G401 (cell line): ENCODE data around the gene OR5B12. TPM values are rescaled to one million over a fixed set of nuclear protein-coding genes. Genes with fewer than 3 reads are reported as not detected.
"Not testable (repeated sequence)": the region's sequence is repeated elsewhere in the genome, so short reads cannot be mapped to it uniquely, and the experiment has no call there.

ENCODE experiments used
- DNase-seq: peaks from one replicate; pipeline ENCODE4 v3.0.0-alpha.2; 2015; ENCODE audit warnings: low spot score
- in situ Hi-C: cut with HindIII; loops from 2 replicates; pipeline ENCODE4 v1.10.0; 2016; ENCODE audit warnings: low sequenced_read_pairs, mixed read lengths
- total RNA-seq: library from RNA; depleted of rRNA; stranded (reverse); fragments of >200 nt; shearing (Covaris generic); gene quantifications from 2 replicates; pipeline ENCODE4 v1.2.3, GENCODE V29; 2014; rRNA removed

The OR5B12 gene
- not detected in 2 replicates for total RNA-seq

DNA sequence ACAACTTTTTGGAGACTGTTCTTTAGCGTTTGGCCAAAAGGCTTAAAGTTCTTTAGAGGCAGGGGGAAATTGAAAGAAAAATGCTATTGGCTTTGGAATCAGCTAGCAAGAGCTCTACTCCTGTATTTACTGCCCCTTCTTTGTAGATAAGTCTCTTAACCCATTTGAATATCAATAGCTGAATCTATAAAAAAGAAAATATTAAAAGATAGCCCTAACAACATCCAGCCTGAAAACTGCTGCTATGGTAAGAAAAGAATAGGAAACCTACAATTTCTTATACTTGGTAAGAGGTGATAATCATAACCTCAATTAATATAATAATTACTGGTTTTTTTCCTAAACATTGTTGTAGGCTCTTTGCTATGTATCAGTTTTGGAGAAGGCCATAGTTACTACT lies at the start of gene OR5B12:
Gene OR5B12 (minus strand): TSS at position 101 of the 400 bp plus-strand sequence. CDS start 2,085 bp downstream, outside the sequence.
- no peak for DNase-seq
- in situ Hi-C loops, result no loop called here

DNA sequence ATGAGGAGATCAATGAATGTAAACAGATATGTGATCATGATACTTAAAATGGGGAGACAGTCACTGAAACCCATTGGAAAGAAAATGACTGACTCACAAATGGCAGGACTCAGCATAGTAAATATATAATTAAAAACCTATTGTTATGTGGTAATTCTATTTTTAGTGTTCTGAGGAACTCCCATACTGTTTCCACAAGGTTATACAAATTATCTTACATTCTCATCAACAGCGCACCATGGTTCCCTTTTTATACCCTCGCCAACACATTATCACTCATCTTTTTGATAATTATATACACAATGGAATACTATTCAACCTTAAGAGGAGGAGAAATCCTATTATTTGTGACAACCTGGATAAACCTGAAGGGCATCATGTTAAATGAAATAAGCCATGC lies 48.8 kb upstream of the OR5B12 start:
- in situ Hi-C loops, result no loop called here
- DNase-seq, result no peak

DNA sequence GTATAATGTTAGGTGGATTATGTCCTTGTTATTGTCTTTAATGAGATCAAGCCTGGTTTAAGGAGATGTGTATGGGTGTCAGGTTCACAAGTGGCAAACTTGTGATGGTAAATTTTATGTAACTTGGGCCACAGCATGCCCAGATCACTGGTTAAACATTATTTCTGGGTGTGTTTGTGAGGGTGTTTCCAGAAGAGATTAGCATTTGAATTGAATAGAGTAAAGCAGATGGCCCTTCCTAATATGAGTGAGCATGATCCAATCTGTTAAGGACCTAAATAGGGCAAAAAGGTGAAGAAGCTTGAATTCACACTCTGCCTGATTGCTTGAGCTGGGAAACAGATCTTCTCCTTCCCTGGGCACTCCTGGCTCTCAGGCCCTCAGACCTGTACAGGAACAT lies 45.1 kb upstream of the OR5B12 start:
- DNase-seq, result no peak
- in situ Hi-C loops, result no loop called here

DNA sequence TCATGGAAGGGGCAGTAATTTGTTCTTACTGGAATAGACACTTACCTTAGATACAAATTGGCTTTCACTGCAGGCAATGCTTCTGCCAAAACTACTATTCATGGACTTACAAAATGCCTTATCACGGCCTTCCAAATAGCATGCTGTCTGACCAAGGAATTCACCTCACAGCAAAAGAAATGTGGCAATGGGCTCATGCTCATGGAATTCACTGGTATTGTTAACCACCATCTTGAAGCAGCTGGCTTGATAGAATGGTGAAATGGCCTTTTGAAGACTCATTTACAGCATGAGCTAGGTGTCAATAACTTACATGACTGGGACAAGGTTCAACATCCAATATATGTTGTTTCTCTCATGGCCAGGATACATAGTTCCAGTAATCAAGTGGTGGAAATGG lies 43.9 kb upstream of the OR5B12 start:
- DNase-seq, result no peak
- in situ Hi-C loops, result no loop called here

DNA sequence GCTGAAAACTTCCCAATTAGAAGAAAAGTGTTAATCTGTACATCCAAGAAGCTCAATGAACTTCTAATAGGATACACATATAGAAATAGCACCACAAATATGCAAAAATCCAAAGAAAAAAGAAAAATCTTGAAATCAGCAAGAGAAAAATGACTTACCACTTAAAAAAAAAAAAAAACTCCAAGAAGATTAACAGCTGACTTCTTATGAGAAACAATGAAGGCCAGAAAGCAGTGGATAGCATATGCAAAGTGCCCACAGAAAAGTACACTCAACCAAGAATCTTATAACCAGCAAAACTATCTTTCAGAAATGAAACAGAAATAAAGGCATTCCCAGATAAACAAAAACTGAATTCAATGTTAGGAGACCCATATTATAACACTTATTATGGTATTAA lies 29.9 kb upstream of the OR5B12 start:
- in situ Hi-C loops, result no loop called here

DNA sequence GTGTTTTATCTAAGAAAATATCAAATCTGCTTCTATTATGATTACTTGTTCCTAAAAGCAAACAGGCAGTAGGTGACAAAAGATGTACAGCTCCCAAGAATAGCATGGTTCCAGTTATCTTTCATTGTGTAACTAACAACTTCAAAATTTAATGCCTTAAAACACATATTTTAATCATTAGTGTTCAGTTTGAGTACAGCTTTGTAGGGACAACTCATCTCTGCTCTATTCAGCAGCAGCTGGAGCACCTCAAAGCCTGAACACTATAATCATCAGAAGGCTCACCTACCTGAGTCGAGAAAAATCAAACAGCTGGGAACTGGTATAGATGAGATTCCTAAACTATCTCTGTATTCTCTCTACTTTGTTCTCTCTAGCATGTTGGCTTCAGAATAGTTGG lies 24.3 kb upstream of the OR5B12 start:
- no peak for DNase-seq
- in situ Hi-C loops, result no loop called here

More for the DNA sequence above, 29.9 kb upstream of the OR5B12 start:
- DNase-seq, result no peak

DNA sequence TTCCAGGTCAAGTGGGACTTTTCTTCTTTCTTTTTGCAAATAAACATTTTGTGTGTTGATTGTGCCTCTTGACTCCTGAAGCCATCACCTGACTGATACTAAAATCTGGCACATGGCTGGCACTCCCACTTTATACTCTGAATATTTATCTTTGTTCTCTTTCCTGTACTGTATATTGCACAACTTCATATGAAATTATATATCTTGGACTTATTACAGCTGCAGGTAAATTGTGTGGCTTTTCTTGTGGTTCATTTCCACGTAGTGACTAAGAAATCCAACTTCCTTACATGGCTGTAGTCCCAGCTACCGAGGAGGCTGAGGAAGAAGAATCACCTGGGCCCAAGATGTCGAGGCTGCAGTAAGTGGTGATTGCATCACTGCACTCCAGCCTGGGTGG lies 23.7 kb upstream of the OR5B12 start:
- DNase-seq, result no peak
- in situ Hi-C loops, result no loop called here

DNA sequence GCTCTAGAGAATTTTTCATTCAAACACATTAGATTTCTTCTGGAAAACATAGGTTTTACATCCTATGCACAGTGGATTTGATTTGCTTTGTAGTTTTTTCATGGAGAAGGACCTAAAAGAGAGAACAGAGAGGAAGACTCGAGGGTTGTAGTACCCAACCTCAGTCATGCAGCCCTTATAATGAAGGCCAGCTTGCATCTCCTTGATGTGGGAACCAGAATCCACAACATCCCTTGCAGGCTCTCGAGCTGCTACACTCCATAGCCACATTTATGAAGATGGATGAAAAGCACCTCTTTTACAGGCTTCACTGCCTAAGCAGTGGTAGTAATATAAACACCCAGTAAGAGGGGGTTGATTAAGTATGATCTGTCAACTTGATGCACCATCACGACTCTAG lies 9.5 kb upstream of the OR5B12 start:
- no peak for DNase-seq
- in situ Hi-C loops, result no loop called here

DNA sequence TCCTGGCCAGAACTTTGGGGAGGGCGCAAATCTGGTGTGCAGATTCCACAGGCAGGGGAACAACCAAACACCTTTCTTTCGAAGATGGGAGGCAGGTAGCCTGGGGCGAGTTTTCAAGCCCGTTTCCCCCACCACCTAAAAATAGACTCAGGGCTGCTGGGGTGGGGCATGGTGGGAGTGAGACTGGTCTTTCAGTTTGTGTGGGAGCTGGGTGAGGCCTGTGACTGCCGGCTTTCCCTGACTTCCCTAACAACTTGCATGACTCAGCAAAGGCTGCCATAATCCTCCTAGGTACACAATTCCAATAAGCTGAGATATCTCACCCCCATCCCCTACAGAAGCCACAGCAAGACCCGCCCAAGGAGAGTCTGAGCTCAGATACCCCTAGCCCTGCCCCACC lies 4.3 kb upstream of the OR5B12 start:
- in situ Hi-C loops, result no loop called here
- no peak for DNase-seq

DNA sequence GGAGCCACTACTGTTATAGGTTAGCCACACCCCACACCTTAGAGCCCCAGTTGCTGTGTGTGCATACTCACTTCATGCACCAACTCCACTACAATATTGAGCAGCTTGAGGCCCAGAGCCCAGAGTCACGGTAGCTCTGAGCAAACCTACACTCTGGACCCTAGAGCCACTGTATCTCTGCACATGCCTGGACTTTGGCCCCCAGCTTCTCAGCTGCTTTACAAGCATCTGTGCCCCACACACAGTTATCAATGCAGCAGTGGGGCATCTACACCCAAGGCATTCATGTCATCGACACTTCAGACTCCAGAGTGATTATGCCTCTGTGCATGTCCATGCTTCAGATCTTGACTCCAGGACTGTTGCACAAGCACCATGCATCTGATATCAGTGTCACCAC lies 2.3 kb upstream of the OR5B12 start:
- no peak for DNase-seq
- in situ Hi-C loops, result no loop called here

DNA sequence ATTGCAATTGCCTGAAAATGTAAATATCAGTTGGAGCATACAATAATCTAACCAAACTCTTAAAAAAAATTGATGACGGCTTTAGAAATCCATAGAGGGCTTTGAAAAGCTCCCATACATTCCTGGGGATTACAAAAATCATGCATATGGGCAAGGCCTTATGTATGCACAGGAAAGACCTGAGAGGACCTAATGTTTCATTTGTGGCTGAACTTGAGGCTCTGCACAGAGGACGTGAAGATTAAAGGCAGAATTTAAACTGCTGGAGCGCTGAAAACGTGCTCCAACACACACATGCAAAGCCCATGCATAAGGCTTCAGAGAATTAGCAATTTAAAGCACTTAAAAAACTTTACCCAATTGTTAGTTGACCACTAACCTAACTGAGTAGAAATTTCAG lies 3.5 kb downstream of the OR5B12 start:
- in situ Hi-C loops, result no loop called here
- no peak for DNase-seq

DNA sequence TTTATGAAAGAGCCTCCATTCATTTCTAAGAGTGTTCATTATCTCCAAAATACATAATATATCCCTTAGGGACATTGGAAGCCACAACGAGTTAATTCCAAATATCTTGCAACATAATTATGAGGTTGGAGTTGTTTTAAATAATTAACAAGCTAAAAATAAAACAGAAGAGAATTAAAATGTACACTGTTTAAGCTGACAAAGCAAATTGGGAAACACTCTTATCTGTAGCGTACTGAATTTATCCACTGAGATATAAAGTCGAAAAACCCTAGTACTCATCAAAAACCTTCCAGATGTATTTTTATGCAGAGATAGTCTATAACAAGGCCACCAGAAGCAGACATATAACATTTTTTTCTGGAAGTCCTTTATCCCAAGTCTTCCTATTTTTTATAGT lies 7.8 kb downstream of the OR5B12 start:
- DNase-seq, result no peak

DNA sequence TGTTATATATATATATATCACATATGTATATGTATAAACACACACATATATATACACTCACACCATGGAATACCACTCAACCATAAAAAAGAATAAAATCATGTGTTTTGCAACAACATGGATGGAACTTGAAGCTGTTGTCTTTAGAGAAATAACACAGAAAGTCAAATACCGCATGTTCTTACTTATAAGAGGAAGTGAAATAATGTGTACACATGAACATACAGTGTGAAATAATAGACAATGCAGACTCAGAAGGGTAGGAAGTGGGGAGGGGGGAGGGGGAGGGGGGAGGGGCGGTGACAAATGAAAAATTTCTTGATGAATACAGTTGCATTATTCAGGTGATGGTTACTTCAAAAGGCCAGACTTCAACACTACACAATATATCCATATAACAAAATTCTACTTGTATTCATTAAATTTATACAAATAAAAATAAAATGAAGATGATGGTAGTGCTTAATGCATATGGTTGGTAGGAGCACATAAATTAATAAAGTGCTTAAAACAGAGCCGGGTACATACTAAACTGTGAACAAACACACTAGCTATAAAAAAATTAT lies 8.3 kb downstream of the OR5B12 start:
- no peak for DNase-seq
- in situ Hi-C loops, result no loop called here

More for the DNA sequence above, 7.8 kb downstream of the OR5B12 start:
- in situ Hi-C loops, result no loop called here

DNA sequence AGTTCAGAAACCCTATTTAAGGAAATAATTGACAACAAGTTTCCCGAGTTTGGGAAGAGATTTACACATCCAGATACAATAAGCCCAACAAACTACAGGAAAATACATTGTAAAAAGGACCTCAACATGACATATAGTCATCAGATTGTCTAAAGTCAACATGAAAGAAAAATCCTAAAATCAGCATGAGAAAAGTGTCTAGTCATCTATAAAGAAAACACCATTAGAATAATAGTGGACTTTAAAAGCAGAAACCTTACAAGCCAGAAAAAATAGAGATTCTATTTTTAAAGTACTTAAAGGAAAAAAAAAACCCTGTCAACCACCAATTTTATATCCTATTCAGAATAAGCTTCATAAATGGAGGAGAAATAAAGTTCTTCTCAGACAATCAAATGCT lies 12.8 kb downstream of the OR5B12 start:
- in situ Hi-C loops, result no loop called here
- DNase-seq, result no peak

DNA sequence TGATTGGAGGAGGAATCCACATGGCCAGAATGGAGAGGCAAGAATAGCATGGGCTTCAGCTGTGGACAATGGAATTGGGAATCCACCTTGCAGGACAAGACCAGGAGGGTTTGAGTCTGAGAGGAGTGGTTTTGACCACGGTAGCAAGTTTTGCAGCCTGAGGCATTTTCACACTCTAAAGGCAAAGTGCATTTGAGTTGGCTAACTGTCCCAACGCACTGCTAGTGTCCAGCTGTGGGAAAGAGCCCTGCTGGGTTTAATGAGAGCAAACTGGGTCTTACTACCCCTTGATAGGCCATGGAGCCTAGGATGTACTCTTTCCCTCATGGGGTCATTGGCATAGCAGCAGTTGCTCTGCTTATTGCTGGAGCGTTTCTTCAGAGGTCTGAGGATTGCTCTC lies 14.0 kb downstream of the OR5B12 start, which contains the start of gene OR5B2:
Gene OR5B2 (minus strand): TSS at position 101 of the 400 bp plus-strand sequence. CDS start 4,860 bp downstream, outside the sequence.
- no peak for DNase-seq
- in situ Hi-C loops, result no loop called here

DNA sequence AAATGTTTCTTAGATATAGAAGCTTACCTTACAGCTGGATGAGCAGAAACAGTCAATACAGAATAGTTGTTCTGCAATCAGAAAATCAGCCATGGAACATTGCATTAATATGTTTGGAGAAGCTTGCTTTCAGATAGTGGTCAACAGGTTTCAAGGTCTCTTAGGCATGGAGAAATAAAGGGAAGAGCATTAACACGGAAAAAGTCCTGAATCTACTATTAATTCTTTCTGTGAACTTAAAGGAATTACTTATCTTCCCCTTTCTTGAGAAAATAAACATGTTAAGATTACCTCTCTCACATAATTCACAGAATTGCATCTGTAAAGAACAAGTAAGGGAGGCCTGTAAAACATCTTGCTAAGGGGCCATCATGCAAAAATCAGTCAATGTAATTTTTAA lies 35.3 kb downstream of the OR5B12 start, which contains the start of gene OR5B3:
Gene OR5B3 (minus strand): TSS at position 101 of the 400 bp plus-strand sequence. CDS start 3,465 bp downstream, outside the sequence.
- DNase-seq, result no peak
- in situ Hi-C loops, result no loop called here

DNA sequence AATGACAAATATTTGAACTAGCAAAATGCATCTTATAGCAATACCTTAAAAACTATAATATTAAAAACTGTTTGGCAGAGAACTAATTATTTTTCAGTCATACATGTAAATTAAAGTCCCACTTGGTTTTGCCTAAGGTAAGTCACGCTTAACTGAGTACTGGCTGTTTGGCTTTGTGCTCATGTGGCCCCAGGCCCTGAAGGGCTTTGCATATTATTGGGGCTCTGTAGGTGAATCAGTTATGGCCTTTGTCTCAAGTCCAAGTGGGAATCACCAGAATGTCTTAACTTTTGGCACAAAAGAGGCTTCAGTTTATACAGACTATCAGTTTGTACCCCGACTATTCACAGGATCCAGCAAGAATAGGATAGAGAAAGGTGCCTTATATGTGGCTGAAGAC lies 42.4 kb downstream of the OR5B12 start:
- DNase-seq, in situ Hi-C loops: not testable (repeated sequence)

DNA sequence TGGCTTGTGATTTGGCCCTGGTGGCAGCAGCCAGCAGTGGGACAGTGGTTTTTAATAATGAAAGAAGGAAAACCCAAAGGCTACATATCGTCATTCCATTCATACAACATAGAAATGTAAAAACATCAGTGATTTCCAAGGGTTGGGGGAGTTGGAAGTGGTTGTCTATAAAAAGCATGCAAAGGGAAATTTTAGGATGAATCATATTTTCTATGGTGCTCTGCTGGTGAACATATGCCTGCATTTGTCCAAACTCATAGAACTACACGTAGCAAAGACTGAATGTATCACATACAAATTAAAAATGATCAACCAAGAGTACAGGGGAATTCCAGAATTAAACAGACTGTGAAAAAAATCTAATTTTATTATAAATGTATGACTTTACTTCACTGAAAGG lies 46.5 kb downstream of the OR5B12 start:
- no peak for DNase-seq
- in situ Hi-C loops, result no loop called here

DNA sequence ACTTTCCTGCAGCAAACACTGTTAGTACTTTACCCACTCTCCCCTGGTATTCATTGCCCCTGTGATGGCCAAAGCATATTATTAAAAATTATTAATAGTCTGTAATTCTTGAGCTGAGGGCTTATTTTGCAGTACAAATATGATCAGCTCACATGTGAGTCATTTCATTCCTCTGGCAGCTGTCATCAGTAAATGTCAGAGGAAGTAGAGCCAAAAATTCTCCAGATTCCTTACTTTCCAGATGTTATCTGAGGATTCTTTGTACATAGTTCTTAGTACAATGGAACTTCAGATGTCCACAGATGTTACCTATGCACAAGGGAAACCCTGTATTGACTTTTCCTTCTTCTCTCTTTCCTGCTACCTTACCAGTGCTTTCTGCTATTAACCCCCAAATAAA lies 47.8 kb downstream of the OR5B12 start:
- no peak for DNase-seq
- in situ Hi-C loops, result no loop called here

DNA sequence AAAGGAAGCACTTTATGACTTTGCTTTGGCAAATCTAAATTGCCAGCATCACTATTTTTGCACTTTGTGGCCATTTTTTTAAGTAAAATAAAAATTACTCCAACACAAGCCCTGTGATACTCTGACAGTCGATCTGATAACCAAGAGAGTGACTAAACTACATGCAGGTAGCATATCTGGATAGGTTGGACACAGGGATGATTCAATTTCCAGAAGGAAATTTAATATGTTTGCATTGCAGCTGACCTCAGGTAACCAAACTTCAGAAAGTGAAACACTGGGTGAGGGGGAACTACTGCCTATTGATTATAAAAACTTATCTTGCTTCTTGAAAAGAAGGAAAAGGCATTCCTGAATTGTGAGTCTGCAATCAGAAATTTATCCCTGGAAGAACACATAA lies 49.3 kb downstream of the OR5B12 start:
- DNase-seq, result no peak
- in situ Hi-C loops, result no loop called here

DNA sequence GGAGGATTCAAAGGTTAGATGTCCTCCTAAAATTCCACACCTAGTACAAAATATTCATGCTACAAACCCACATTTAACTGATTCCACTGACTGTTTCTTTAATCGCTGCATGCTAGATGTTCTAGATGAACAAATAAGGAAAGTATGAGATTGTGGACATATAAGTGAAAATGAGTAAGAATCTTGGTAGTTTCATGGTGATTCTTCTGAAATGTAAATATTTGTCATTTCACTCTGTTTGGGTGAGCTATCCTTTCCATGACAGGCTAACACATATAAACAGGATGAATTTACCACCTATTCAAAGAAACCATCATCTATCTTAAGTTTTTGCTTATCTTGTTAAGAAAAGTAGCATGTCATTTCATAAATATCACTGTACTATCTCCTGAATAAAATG lies 50.2 kb downstream of the OR5B12 start:
- in situ Hi-C loops, result no loop called here
- DNase-seq, result no peak
